ENCODE measurements around the gene TLCD1. TPM values are rescaled to one million over a fixed set of nuclear protein-coding genes. Genes with fewer than 3 reads are reported as not detected.
"Not testable (repeated sequence)": the region's sequence is repeated elsewhere in the genome, so short reads cannot be mapped to it uniquely, and the experiment has no call there.

TLCD1 gene
- total RNA-seq, 2 experiments from 2014 or later: 2.8 to 3.0 TPM

- Mint-ChIP-seq H3K36me3 (ENCODE audit: low read depth) (peaks cover 50% of the 10 kb centered on the region), H3K4me1 (ENCODE audit: low read depth) (peaks cover 72% of the 10 kb centered on the region), H3K27ac (peak overlapping the region; percentile 91), H3K9me3 (ENCODE audit: insufficient read depth) (no peaks in the 10 kb centered on the region), H3K4me3 (peak overlapping the region; percentile 86), H3K27me3 (ENCODE audit: low read depth) (no peaks in the 10 kb centered on the region)
- POLR2A ChIA-PET: interaction anchor here (0.6 to 7.3 kb wide), 8 partner anchors 10 to 227 kb away, joined by 3 to 212 read pairs (median 8); partner anchors contain the start of genes BLTP2, FAM222B, FLOT2 and PHF12
- ATAC-seq (no peak), DNase-seq (no peak)
- CTCF ChIA-PET: interaction anchor here (0.5 to 8.3 kb wide), 42 partner anchors 10 to 391 kb away, joined by 3 to 736 read pairs (median 14); partner anchors contain the start of genes BLTP2, DHRS13, FAM222B and FLOT2
Observed at GRCh38 chr17:28725660-28726225, 290 bp downstream of the TLCD1 start.

- ChIA-PET CTCF (interaction anchor here (0.5 to 8.3 kb wide), 11 partner anchors 14 to 391 kb away, joined by 3 to 736 read pairs (median 13); partner anchors contain the start of genes DHRS13, FLOT2, PHF12 and PROCA1), POLR2A (interaction anchor here (0.6 to 7.3 kb wide), 7 partner anchors 10 to 173 kb away, joined by 3 to 212 read pairs (median 6); partner anchors contain the start of genes BLTP2, FAM222B, FLOT2 and TRAF4)
- ATAC-seq: no peak
- Mint-ChIP-seq H3K27me3 (ENCODE audit: low read depth) (no peaks in the 10 kb centered on the region), H3K4me3 (peak overlapping the region; percentile 86), H3K27ac (peak overlapping the region; percentile 91), H3K36me3 (ENCODE audit: low read depth) (peaks cover 55% of the 10 kb centered on the region), H3K9me3 (ENCODE audit: insufficient read depth) (no peaks in the 10 kb centered on the region), H3K4me1 (ENCODE audit: low read depth) (peaks cover 74% of the 10 kb centered on the region)
- peak; percentile 41 for DNase-seq
Observed at GRCh38 chr17:28725166-28725659, 820 bp downstream of the TLCD1 start.

- Mint-ChIP-seq H3K4me3 (peak overlapping the region; percentile 86), H3K27me3 (ENCODE audit: low read depth) (no peaks in the 10 kb centered on the region), H3K4me1 (ENCODE audit: low read depth) (peaks cover 71% of the 10 kb centered on the region), H3K36me3 (ENCODE audit: low read depth) (peaks cover 60% of the 10 kb centered on the region), H3K9me3 (ENCODE audit: insufficient read depth) (no peaks in the 10 kb centered on the region), H3K27ac (peak overlapping the region; percentile 91)
- CTCF ChIA-PET: interaction anchor here (1.0 to 8.3 kb wide), 6 partner anchors 22 to 392 kb away, joined by 3 to 736 read pairs (median 4); partner anchors contain the start of genes DHRS13, PHF12 and TRAF4
- ATAC-seq (no peak), DNase-seq (no peak)
- POLR2A ChIA-PET: interaction anchor here (0.6 to 7.3 kb wide), 4 partner anchors 11 to 118 kb away, joined by 3 to 212 read pairs (median 10); partner anchors contain the start of genes BLTP2, FAM222B and TRAF4
Observed at GRCh38 chr17:28724500-28725165, 1.4 kb downstream of the TLCD1 start.

GRCh38 chr17:28723836-28724499, 2.1 kb downstream of the TLCD1 start:
- not testable (repeated sequence) for DNase-seq; H3K9me3 Mint-ChIP-seq (ENCODE audit: insufficient read depth); ATAC-seq; H3K27me3 Mint-ChIP-seq (ENCODE audit: low read depth)
- Mint-ChIP-seq H3K36me3 (ENCODE audit: low read depth) (peaks cover 58% of the 10 kb centered on the region), H3K4me1 (ENCODE audit: low read depth) (peaks cover 70% of the 10 kb centered on the region), H3K27ac (peak overlapping the region; percentile 91), H3K4me3 (peak overlapping the region; percentile 86)
- POLR2A ChIA-PET: interaction anchor here (2.0 to 7.3 kb wide), 2 partner anchors 23 to 79 kb away, joined by 5 to 212 read pairs; partner anchors contain the start of genes BLTP2 and TRAF4
- CTCF ChIA-PET: interaction anchor here (1.6 to 8.3 kb wide), 3 partner anchors 23 to 229 kb away, joined by 6 to 736 read pairs (median 84); partner anchors contain the start of genes PHF12 and TRAF4

GRCh38 chr17:28723159-28723835, 2.7 kb downstream of the TLCD1 start:
- DNase-seq (no peak), ATAC-seq (no peak)
- H3K9me3 Mint-ChIP-seq (ENCODE audit: insufficient read depth): no peaks in the 10 kb centered on the region
- H3K4me1 Mint-ChIP-seq (ENCODE audit: low read depth): peaks cover 72% of the 10 kb centered on the region
- CTCF ChIA-PET: interaction anchor here (4.2 to 8.3 kb wide), 2 partner anchors 24 to 26 kb away, joined by 46 to 736 read pairs; partner anchors contain the start of gene TRAF4
- POLR2A ChIA-PET: interaction anchor here (2.0 to 7.3 kb wide), 2 partner anchors 24 to 78 kb away, joined by 5 to 212 read pairs; partner anchors contain the start of genes BLTP2 and TRAF4
- H3K4me3 Mint-ChIP-seq: peak overlapping the region; percentile 2
- peaks cover 3% of the 10 kb centered on the region for H3K27me3 Mint-ChIP-seq (ENCODE audit: low read depth)
- H3K27ac Mint-ChIP-seq: no peak overlapping the region
- peaks cover 58% of the 10 kb centered on the region for H3K36me3 Mint-ChIP-seq (ENCODE audit: low read depth)

GRCh38 chr17:28722417-28723158, 3.4 kb downstream of the TLCD1 start:
- ATAC-seq: no peak
- Mint-ChIP-seq H3K27me3 (ENCODE audit: low read depth) (peaks cover 9% of the 10 kb centered on the region), H3K27ac (peak overlapping the region; percentile 97), H3K4me3 (peak overlapping the region; percentile 97), H3K4me1 (ENCODE audit: low read depth) (peaks cover 70% of the 10 kb centered on the region), H3K9me3 (ENCODE audit: insufficient read depth) (no peaks in the 10 kb centered on the region), H3K36me3 (ENCODE audit: low read depth) (peaks cover 58% of the 10 kb centered on the region)
- ChIA-PET POLR2A (interaction anchor here (7.3 kb wide), 1 partner anchor 25 kb away, joined by 212 read pairs; the partner anchor contains the start of gene TRAF4), CTCF (interaction anchor here (1.1 to 4.2 kb wide), 3 partner anchors 12 to 203 kb away, joined by 3 to 46 read pairs (median 12); partner anchors contain the start of gene PROCA1)
- DNase-seq: no peak

- Mint-ChIP-seq H3K27ac (peak overlapping the region; percentile 97), H3K4me3 (peak overlapping the region; percentile 97), H3K4me1 (ENCODE audit: low read depth) (peaks cover 65% of the 10 kb centered on the region), H3K36me3 (ENCODE audit: low read depth) (peaks cover 58% of the 10 kb centered on the region)
- not testable (repeated sequence) for DNase-seq; H3K27me3 Mint-ChIP-seq (ENCODE audit: low read depth); H3K9me3 Mint-ChIP-seq (ENCODE audit: insufficient read depth); ATAC-seq
- ChIA-PET POLR2A (interaction anchor here (0.5 to 2.8 kb wide), 5 partner anchors 23 to 672 kb away, joined by 3 to 12 read pairs (median 5); partner anchors contain the start of genes BLTP2, SDF2, SUPT6H and TRAF4), CTCF (interaction anchor here (1.4 to 4.2 kb wide), 4 partner anchors 10 to 229 kb away, joined by 3 to 46 read pairs (median 8); partner anchors contain the start of gene PROCA1)
Observed at GRCh38 chr17:28720997-28721329, 5.1 kb downstream of the TLCD1 start.

- ChIA-PET POLR2A (interaction anchor here (0.5 to 2.8 kb wide), 17 partner anchors 8 to 672 kb away, joined by 3 to 22 read pairs (median 4); partner anchors contain the start of genes BLTP2, FAM222B, NEK8 and PROCA1), CTCF (interaction anchor here (0.6 to 4.2 kb wide), 14 partner anchors 8 to 233 kb away, joined by 3 to 46 read pairs (median 5); partner anchors contain the start of genes NEK8, PHF12, PROCA1 and TRAF4)
- H3K27me3 Mint-ChIP-seq (ENCODE audit: low read depth): peaks cover 15% of the 10 kb centered on the region
- H3K4me1 Mint-ChIP-seq (ENCODE audit: low read depth): peaks cover 61% of the 10 kb centered on the region
- ATAC-seq: peak; percentile 3
- peak overlapping the region; percentile 97 for H3K27ac Mint-ChIP-seq
- H3K36me3 Mint-ChIP-seq (ENCODE audit: low read depth): peaks cover 55% of the 10 kb centered on the region
- DNase-seq: peak; percentile 61
- H3K4me3 Mint-ChIP-seq: peak overlapping the region; percentile 97
- H3K9me3 Mint-ChIP-seq (ENCODE audit: insufficient read depth): no peaks in the 10 kb centered on the region
Observed at GRCh38 chr17:28720247-28720996, 5.6 kb downstream of the TLCD1 start.

- CTCF ChIA-PET: interaction anchor here (0.8 to 4.2 kb wide), 14 partner anchors 8 to 234 kb away, joined by 3 to 46 read pairs (median 8); partner anchors contain the start of genes BLTP2, DHRS13, NEK8 and PHF12
- DNase-seq (no peak), ATAC-seq (no peak)
- Mint-ChIP-seq H3K36me3 (ENCODE audit: low read depth) (peaks cover 41% of the 10 kb centered on the region), H3K27me3 (ENCODE audit: low read depth) (peaks cover 18% of the 10 kb centered on the region), H3K4me3 (peak overlapping the region; percentile 97), H3K4me1 (ENCODE audit: low read depth) (peaks cover 47% of the 10 kb centered on the region), H3K27ac (peak overlapping the region; percentile 97), H3K9me3 (ENCODE audit: insufficient read depth) (no peaks in the 10 kb centered on the region)
- POLR2A ChIA-PET: interaction anchor here (0.7 to 2.8 kb wide), 18 partner anchors 8 to 421 kb away, joined by 3 to 22 read pairs (median 4); partner anchors contain the start of genes FAM222B, NEK8, PHF12 and PROCA1
Observed at GRCh38 chr17:28719021-28719433, 7.0 kb downstream of the TLCD1 start.
